Measurements from ENCODE around the gene PLXDC1.

DNA sequence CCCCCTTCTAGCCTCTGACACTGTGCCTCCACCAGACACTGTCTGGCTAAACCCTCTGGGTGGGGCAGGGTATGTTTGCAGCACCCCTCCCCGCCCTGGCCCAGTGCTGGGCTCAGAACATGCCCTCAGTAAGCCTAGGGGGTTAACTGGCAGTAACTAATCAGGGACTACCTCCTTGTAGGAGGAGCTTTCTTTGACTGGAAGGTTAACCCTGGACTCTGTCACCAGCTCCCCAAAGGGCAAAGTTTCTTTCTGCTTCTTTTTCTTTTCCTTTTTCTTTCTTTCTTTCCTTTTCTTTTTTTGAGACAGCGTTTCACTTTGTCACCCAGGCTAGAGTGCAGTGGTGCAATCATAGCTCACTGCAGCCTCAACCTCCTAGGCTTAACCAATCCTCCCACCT lies 76.8 kb downstream of the PLXDC1 start:
- TF ChIP-seq, protein P1, sequence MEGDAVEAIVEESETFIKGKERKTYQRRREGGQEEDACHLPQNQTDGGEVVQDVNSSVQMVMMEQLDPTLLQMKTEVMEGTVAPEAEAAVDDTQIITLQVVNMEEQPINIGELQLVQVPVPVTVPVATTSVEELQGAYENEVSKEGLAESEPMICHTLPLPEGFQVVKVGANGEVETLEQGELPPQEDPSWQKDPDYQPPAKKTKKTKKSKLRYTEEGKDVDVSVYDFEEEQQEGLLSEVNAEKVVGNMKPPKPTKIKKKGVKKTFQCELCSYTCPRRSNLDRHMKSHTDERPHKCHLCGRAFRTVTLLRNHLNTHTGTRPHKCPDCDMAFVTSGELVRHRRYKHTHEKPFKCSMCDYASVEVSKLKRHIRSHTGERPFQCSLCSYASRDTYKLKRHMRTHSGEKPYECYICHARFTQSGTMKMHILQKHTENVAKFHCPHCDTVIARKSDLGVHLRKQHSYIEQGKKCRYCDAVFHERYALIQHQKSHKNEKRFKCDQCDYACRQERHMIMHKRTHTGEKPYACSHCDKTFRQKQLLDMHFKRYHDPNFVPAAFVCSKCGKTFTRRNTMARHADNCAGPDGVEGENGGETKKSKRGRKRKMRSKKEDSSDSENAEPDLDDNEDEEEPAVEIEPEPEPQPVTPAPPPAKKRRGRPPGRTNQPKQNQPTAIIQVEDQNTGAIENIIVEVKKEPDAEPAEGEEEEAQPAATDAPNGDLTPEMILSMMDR (IDR thresholded peaks at IDR 0.05; ENCODE audit: low read depth, low read length), result no peak
- no peak for TF ChIP-seq EZH2phosphoT487 (IDR thresholded peaks at IDR 0.05; ENCODE audit: low read depth)
